WI38 (cell line): ENCODE measurements around the gene PRSS37.

Source experiments
- H3K4me3 ChIP-seq: 2 replicates; pipeline ENCODE4 v1.5.1; 2011; ENCODE audit warnings: low read depth, mild to moderate bottlenecking, control low read depth, low read length
- TF ChIP-seq, protein P1 (sequence below): IDR thresholded peaks from 2 replicates; pipeline ENCODE4 v1.5.1; 2012; ENCODE audit warnings: low read depth, mild to moderate bottlenecking, control low read depth, low read length

Gene PRSS37

DNA sequence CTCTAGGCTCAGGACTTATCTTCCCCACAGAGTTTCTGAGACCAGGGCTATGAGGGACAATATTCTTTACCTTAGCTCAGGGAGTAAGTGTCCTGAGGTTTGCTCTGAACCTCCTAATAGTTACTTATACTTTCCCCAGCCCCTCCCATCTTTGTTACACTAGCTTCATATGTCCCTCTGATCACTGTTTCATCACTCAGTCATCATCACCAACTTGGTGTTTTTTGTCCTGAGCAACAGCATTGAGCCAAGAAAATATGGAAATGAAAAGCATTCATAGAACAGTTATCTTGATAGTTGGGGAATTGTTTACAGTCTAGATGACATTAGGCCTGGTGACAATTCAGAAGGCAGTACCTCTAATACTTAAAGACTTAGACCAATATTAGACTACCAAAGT is at the start of gene PRSS37:
PRSS37 (minus strand) TSS at position 101 of the 400 bp plus-strand sequence. CDS start 436 bp downstream, outside the sequence.
- no peak within 1 kb of the TSS for H3K4me3 ChIP-seq
- TF ChIP-seq, protein P1, sequence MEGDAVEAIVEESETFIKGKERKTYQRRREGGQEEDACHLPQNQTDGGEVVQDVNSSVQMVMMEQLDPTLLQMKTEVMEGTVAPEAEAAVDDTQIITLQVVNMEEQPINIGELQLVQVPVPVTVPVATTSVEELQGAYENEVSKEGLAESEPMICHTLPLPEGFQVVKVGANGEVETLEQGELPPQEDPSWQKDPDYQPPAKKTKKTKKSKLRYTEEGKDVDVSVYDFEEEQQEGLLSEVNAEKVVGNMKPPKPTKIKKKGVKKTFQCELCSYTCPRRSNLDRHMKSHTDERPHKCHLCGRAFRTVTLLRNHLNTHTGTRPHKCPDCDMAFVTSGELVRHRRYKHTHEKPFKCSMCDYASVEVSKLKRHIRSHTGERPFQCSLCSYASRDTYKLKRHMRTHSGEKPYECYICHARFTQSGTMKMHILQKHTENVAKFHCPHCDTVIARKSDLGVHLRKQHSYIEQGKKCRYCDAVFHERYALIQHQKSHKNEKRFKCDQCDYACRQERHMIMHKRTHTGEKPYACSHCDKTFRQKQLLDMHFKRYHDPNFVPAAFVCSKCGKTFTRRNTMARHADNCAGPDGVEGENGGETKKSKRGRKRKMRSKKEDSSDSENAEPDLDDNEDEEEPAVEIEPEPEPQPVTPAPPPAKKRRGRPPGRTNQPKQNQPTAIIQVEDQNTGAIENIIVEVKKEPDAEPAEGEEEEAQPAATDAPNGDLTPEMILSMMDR, result no peak

- TF ChIP-seq, protein P1, result no peak
- no peak overlapping the region for H3K4me3 ChIP-seq
Measured at GRCh38 chr7:141889321-141889720, 48.0 kb upstream of the PRSS37 start.

DNA sequence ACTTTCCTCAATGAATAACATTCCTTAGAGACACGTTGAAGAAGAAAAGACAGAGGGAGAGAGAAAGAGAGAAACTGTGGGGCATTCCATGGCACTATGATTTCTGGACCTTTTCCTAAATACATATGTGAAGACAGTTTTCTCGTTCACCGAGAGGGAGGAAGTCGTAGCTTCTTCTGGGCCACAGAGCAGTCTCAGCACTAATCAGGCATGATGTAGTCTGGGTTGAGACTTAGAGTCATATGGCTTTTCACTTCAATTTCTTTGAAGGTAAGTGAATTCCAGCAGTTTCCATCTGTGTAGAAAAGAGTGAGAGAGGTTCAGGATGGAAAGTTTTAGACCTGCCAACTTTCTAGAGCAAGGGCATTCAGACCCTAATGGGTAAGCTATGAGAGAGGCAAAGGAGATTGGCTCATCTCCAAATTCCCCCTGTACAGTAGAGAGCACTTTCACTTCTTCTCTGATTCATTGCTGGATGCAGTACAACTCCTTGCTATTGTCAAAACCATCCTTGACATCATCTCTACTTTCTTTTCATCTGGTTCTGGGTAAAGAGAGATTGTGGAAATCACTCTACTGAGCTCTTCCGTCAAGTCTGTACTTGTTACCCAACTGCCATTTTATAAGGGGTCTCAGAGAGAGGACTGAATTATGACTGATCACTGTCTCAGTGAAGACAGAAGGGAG is 43.4 kb upstream of the PRSS37 start:
- H3K4me3 ChIP-seq, result no peak overlapping the region
- TF ChIP-seq, protein P1, result no peak

DNA sequence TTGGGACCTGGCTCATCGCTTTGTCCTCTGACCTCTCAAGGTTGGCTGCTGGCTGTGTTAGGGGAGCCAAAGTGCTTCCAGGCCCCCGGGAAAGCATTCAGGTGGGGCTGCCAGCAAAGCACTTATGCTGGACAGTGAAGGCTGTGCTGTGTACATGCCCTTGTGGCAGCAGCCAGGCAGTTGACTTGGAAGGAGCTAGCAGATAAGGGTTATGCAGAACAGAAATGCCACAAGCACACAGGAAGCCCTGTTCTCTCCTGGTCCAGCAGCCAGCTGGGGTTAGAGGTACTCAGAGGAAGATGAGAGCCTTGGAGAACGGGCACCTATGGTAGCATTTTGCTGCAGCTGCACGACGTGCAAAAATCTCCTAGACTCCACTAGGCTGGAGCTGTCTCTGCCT is 39.7 kb upstream of the PRSS37 start:
- no peak overlapping the region for H3K4me3 ChIP-seq
- TF ChIP-seq, protein P1, result no peak

DNA sequence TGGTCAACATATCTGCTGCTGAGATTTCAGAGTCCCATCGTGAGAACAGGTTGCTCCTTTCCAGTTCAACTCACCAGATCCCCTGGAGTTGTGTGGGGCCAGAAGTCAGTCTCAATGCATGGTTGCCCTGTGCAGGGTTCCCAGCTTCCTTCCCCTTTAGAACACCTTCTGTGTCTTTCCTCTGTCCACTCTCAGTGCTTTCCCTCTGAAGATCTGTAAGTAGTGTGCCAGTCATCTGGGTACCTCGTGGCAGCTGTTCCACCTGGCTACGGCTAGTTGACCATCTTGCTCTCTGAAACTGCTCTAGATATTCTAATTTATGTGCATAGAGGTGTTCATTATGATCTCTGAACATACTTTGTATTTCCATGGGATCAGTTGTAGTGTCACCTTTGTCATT is 36.1 kb upstream of the PRSS37 start:
- H3K4me3 ChIP-seq, result no peak overlapping the region
- TF ChIP-seq, protein P1, result no peak

- TF ChIP-seq, protein P1, result no peak
- H3K4me3 ChIP-seq, result no peak overlapping the region
Measured at GRCh38 chr7:141876371-141876770, 35.1 kb upstream of the PRSS37 start.

DNA sequence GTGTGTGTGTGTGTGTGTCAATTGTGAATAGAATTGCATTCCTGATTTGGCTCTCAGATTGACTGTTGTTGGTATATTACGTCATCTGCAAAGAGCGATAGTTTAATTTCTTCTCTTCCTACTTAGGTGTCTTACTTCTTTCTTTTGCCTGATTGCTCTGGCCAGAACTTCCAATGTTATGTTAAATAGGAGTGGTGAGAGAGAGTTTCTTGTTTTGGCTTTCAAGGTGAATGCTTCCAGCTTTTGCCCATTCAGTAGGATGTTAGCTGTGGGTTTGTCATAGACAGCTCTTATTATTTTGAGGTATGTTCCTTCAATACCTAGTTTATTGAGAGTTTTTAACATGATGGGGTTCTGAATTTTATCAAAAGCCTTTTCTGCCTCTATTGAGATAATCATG is 34.2 kb upstream of the PRSS37 start:
- TF ChIP-seq, protein P1, result no peak
- no peak overlapping the region for H3K4me3 ChIP-seq
